Measurements from ENCODE around the gene PIGQ.

Gene PIGQ

DNA sequence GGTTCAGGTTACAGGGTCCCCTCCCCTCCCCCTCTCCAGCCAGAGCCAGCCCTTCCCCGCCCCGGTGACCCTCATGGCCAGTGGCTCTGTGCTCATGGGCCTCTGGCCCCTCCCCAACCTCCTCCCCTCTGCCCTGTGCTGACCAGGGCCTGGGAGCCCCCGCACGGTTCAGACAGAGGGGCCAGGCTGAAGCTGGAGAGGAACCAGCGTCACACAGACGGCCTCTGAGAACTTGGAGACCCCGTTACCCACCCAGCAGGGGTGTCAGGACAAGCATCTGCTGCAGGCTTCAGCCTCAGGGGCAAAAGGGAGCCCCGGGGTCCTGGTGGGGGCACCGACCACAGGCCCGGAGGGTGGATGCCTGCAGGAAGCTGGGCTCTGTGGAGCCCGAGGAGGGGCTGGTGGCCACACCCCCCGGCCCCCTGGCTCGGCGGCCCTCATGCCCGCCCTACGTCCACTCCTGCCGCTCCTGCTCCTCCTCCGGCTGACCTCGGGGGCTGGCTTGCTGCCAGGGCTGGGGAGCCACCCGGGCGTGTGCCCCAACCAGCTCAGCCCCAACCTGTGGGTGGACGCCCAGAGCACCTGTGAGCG is 61.1 kb downstream of the PIGQ start, which contains the start of gene WFIKKN1:
Gene WFIKKN1, plus strand, starts transcription at position 171 of the 591 bp plus-strand sequence. Its CDS starts 269 bp downstream, at position 440.
- no peak for DNase-seq

DNA sequence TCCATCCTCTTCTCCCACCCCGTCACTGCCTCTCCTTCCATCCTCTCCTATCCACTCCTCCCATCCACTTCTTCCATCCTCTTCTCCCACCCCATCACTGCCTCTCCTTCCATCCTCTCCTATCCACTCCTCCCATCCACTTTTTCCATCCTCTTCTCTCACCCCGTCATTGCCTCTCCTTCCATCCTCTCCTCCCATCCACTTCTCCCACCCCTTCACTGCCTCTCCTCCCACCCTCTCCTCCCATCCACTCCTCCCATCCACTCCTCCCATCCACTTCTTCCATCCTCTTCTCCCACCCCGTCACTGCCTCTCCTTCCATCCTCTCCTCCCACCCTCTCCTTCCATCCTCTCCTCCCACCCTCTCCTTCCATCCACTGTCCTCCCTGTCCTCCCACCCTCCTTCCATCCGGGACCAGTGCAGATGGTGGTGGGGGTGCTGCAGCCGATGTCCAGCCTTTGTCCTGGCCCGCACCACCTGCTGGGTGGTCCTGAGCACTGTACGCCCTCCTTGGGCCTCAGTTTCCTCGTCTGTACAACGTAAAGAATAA is 62.1 kb downstream of the PIGQ start:
- no peak for DNase-seq

DNA sequence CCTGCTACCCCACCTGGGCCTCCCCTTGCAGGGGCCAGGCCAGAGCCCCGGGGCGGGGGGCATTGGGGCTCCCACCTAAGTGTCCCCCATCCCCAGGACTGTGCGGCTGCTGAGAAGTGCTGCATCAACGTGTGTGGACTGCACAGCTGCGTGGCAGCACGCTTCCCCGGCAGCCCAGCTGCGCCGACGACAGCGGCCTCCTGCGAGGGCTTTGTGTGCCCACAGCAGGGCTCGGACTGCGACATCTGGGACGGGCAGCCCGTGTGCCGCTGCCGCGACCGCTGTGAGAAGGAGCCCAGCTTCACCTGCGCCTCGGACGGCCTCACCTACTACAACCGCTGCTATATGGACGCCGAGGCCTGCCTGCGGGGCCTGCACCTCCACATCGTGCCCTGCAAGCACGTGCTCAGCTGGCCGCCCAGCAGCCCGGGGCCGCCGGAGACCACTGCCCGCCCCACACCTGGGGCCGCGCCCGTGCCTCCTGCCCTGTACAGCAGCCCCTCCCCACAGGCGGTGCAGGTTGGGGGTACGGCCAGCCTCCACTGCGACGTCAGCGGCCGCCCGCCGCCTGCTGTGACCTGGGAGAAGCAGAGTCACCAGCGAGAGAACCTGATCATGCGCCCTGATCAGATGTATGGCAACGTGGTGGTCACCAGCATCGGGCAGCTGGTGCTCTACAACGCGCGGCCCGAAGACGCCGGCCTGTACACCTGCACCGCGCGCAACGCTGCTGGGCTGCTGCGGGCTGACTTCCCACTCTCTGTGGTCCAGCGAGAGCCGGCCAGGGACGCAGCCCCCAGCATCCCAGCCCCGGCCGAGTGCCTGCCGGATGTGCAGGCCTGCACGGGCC is 62.9 kb downstream of the PIGQ start:
- DNase-seq = no peak

DNA sequence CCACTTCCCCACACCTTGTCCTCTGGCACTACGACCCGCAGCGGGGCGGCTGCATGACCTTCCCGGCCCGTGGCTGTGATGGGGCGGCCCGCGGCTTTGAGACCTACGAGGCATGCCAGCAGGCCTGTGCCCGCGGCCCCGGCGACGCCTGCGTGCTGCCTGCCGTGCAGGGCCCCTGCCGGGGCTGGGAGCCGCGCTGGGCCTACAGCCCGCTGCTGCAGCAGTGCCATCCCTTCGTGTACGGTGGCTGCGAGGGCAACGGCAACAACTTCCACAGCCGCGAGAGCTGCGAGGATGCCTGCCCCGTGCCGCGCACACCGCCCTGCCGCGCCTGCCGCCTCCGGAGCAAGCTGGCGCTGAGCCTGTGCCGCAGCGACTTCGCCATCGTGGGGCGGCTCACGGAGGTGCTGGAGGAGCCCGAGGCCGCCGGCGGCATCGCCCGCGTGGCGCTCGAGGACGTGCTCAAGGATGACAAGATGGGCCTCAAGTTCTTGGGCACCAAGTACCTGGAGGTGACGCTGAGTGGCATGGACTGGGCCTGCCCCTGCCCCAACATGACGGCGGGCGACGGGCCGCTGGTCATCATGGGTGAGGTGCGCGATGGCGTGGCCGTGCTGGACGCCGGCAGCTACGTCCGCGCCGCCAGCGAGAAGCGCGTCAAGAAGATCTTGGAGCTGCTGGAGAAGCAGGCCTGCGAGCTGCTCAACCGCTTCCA is 63.7 kb downstream of the PIGQ start:
- no peak for DNase-seq
